GM23248 (cell line): ENCODE measurements around the gene FAM9A. TPM values are rescaled to one million over a fixed set of nuclear protein-coding genes. Genes with fewer than 3 reads are reported as not detected.

ENCODE experiments used
- DNase-seq: peaks from one replicate; pipeline ENCODE4 v3.0.0-alpha.2; 2015
- H2AFZ ChIP-seq: fragments of 200-600 bp; sonication (generic); 2 replicates; pipeline ENCODE4 v1.6.1; 2016; ENCODE audit warnings: antibody characterized with exemption
- H3F3A ChIP-seq: fragments of 200-600 bp; sonication (generic); 2 replicates; pipeline ENCODE4 v1.6.1; 2016; ENCODE audit warnings: mild to moderate bottlenecking, antibody characterized with exemption, mixed run types; ENCODE audit not compliant: insufficient read depth
- H3K27ac ChIP-seq: fragments of 200-600 bp; sonication (generic); 2 replicates; pipeline ENCODE4 v1.5.1; 2016; ENCODE audit warnings: mild to moderate bottlenecking
- H3K27me3 ChIP-seq: fragments of 200-600 bp; sonication (generic); replicated peaks from 2 replicates; pipeline ENCODE4 v1.6.1; 2016; ENCODE audit warnings: mild to moderate bottlenecking; ENCODE audit not compliant: insufficient read depth
- H3K36me3 ChIP-seq: fragments of 200-600 bp; sonication (generic); 2 replicates; pipeline ENCODE4 v1.6.1; 2016; ENCODE audit warnings: low read depth, mild to moderate bottlenecking
- H3K4me1 ChIP-seq: fragments of 200-600 bp; sonication (generic); 2 replicates; pipeline ENCODE4 v1.6.1; 2016; ENCODE audit warnings: mild to moderate bottlenecking; ENCODE audit not compliant: insufficient read depth
- H3K4me2 ChIP-seq: fragments of 200-600 bp; sonication (generic); one replicate; pipeline ENCODE4 v1.6.1; 2016; ENCODE audit warnings: mild to moderate bottlenecking; ENCODE audit not compliant: unreplicated experiment
- H3K4me3 ChIP-seq: fragments of 200-600 bp; sonication (generic); 2 replicates; pipeline ENCODE4 v1.5.1; 2016; ENCODE audit warnings: mild to moderate bottlenecking
- H3K79me2 ChIP-seq: fragments of 200-600 bp; sonication (generic); 2 replicates; pipeline ENCODE4 v1.6.1; 2016; ENCODE audit warnings: mild to moderate bottlenecking; ENCODE audit not compliant: insufficient read depth
- H3K9ac ChIP-seq: fragments of 200-600 bp; sonication (generic); 2 replicates; pipeline ENCODE4 v1.6.1; 2016; ENCODE audit warnings: mild to moderate bottlenecking
- H3K9me2 ChIP-seq: fragments of 200-600 bp; sonication (generic); 2 replicates; pipeline ENCODE4 v1.6.1; 2016; ENCODE audit warnings: mixed run types, mild to moderate bottlenecking, moderate library complexity; ENCODE audit not compliant: insufficient read depth
- H3K9me3 ChIP-seq: fragments of 200-600 bp; sonication (generic); one replicate; pipeline ENCODE4 v1.6.1; 2017; ENCODE audit warnings: low read depth
- H4K20me1 ChIP-seq: fragments of 200-600 bp; sonication (generic); 2 replicates; pipeline ENCODE4 v1.6.0; 2016; ENCODE audit not compliant: insufficient read depth
- EZH2 ChIP-seq: fragments of 200-600 bp; sonication (generic); IDR thresholded peaks from 2 replicates; pipeline ENCODE4 v1.6.1; 2018; ENCODE audit warnings: antibody characterized with exemption, mild to moderate bottlenecking; ENCODE audit not compliant: insufficient read depth, poor library complexity, severe bottlenecking
- EZH2phosphoT487 ChIP-seq: fragments of 200-600 bp; sonication (generic); IDR thresholded peaks from 2 replicates; pipeline ENCODE4 v1.6.1; 2018; ENCODE audit warnings: antibody characterized with exemption, moderate library complexity, mild to moderate bottlenecking, low read depth; ENCODE audit not compliant: insufficient read depth
- WGBS, 2 experiments: methylation state at CpG; one replicate each; pipeline ENCODE4 v1.1.6; 2015 to 2017; ENCODE audit warnings: low lambda C conversion rate in 2 of 2, low coverage in 1 of 2; ENCODE audit errors: missing lambda C conversion rate in 2 of 2; 5-methylcytosine and 5-hydroxymethylcytosine counted together
- in situ Hi-C: fragments of 300-500 bp; cut with MboI; formaldehyde crosslinking; loops from 2 replicates; pipeline ENCODE4 v1.15.0; 2020
- polyA plus RNA-seq: library from polyadenylated mRNA; unstranded; fragments of >200 nt; fragmentation: Nextera tagmentation; extraction: Ambion mirVana; gene quantifications from 2 replicates; pipeline ENCODE4 v1.2.1, GENCODE V29; 2016
- total RNA-seq: library from RNA; depleted of rRNA; stranded (reverse); fragments of >200 nt; shearing (Covaris generic); gene quantifications from 2 replicates; pipeline ENCODE4 v1.2.3, GENCODE V29; 2014

The FAM9A gene
- total and polyA plus RNA-seq, 2 experiments from 2014 or later, result not detected

GRCh38 chrX:8848441-8848840 lies 47.3 kb upstream of the FAM9A start:
- H3F3A ChIP-seq, result no peaks in the 10 kb centered on the region; the same call in 1 of the 2 replicates
- peaks cover 28% of the 10 kb centered on the region for H3K4me1 ChIP-seq
- H3K9me3 ChIP-seq, result no peaks in the 10 kb centered on the region
- no peak for DNase-seq
- no peaks in the 10 kb centered on the region for H3K36me3 ChIP-seq
- TF ChIP-seq EZH2 (no peak), EZH2phosphoT487 (no peak)
- H4K20me1 ChIP-seq, result no peaks in the 10 kb centered on the region
- H3K9me2 ChIP-seq, result no peaks in the 10 kb centered on the region
- no peak overlapping the region for H3K4me3 ChIP-seq
- H3K27ac ChIP-seq, result no peak overlapping the region
- WGBS, 2 experiments, result 66 to 72% methylated on average over 3 of the region's 3 CpGs
- no peak overlapping the region for H2AFZ ChIP-seq
- no peak overlapping the region for H3K9ac ChIP-seq
- H3K4me2 ChIP-seq, result peak overlapping the region; percentile 53
- no peaks in the 10 kb centered on the region for H3K79me2 ChIP-seq
- in situ Hi-C loops, result no loop called here
- no peaks in the 10 kb centered on the region for H3K27me3 ChIP-seq

- no peaks in the 10 kb centered on the region for H3K79me2 ChIP-seq
- no peak overlapping the region for H3K4me3 ChIP-seq
- no peak overlapping the region for H3K27ac ChIP-seq
- no peaks in the 10 kb centered on the region for H3K9me2 ChIP-seq
- H3K9ac ChIP-seq, result no peak overlapping the region
- no peaks in the 10 kb centered on the region for H3K9me3 ChIP-seq
- in situ Hi-C loops, result no loop called here
- H3K36me3 ChIP-seq, result no peaks in the 10 kb centered on the region
- 6 to 50% methylated on average over 1 of the region's 1 CpG for WGBS, 2 experiments
- DNase-seq, result peak; percentile 18
- H2AFZ ChIP-seq, result no peak overlapping the region
- H3K27me3 ChIP-seq, result no peaks in the 10 kb centered on the region
- TF ChIP-seq EZH2phosphoT487 (no peak), EZH2 (no peak)
- no peaks in the 10 kb centered on the region for H4K20me1 ChIP-seq
- no peaks in the 10 kb centered on the region; the same call in 1 of the 2 replicates for H3F3A ChIP-seq
- H3K4me1 ChIP-seq, result peaks cover 28% of the 10 kb centered on the region
- no peak overlapping the region for H3K4me2 ChIP-seq
Measured at GRCh38 chrX:8847360-8847759, 46.2 kb upstream of the FAM9A start.

- Histone ChIP-seq H4K20me1 (no peaks in the 10 kb centered on the region), H2AFZ (no peak overlapping the region), H3K27me3 (no peaks in the 10 kb centered on the region), H3K9me2 (no peaks in the 10 kb centered on the region), H3K4me1 (peaks cover 28% of the 10 kb centered on the region), H3K79me2 (no peaks in the 10 kb centered on the region), H3K36me3 (no peaks in the 10 kb centered on the region), H3K9ac (no peak overlapping the region), H3K4me2 (no peak overlapping the region), H3K27ac (no peak overlapping the region), H3K9me3 (no peaks in the 10 kb centered on the region), H3K4me3 (no peak overlapping the region), H3F3A (no peaks in the 10 kb centered on the region; the same call in 1 of the 2 replicates)
- no peak for DNase-seq
- TF ChIP-seq EZH2, result no peak
- TF ChIP-seq EZH2phosphoT487, result no peak
- in situ Hi-C loops, result no loop called here
- WGBS, 2 experiments, result 68% methylated on average over 5 of the region's 5 CpGs
Measured at GRCh38 chrX:8846266-8846665, 45.1 kb upstream of the FAM9A start.

GRCh38 chrX:8845469-8845868 lies 44.3 kb upstream of the FAM9A start:
- no peak overlapping the region for H2AFZ ChIP-seq
- no peak for DNase-seq
- 94 to 96% methylated on average over 10 of the region's 10 CpGs for WGBS, 2 experiments
- H3K4me1 ChIP-seq, result peaks cover 28% of the 10 kb centered on the region
- no peaks in the 10 kb centered on the region for H3K27me3 ChIP-seq
- no peak overlapping the region for H3K4me2 ChIP-seq
- H4K20me1 ChIP-seq, result no peaks in the 10 kb centered on the region
- no peak overlapping the region for H3K4me3 ChIP-seq
- no peaks in the 10 kb centered on the region for H3K9me3 ChIP-seq
- H3K9ac ChIP-seq, result no peak overlapping the region
- H3K27ac ChIP-seq, result no peak overlapping the region
- H3K36me3 ChIP-seq, result no peaks in the 10 kb centered on the region
- no peaks in the 10 kb centered on the region for H3K9me2 ChIP-seq
- no peaks in the 10 kb centered on the region; the same call in 1 of the 2 replicates for H3F3A ChIP-seq
- in situ Hi-C loops, result no loop called here
- no peak for TF ChIP-seq EZH2phosphoT487
- TF ChIP-seq EZH2, result no peak
- no peaks in the 10 kb centered on the region for H3K79me2 ChIP-seq

GRCh38 chrX:8845060-8845459 lies 43.9 kb upstream of the FAM9A start:
- H2AFZ ChIP-seq, result no peak overlapping the region
- H4K20me1 ChIP-seq, result no peaks in the 10 kb centered on the region
- H3K79me2 ChIP-seq, result no peaks in the 10 kb centered on the region
- 46 to 67% methylated on average over 8 to 11 of the region's 11 CpGs for WGBS, 2 experiments
- no peak for TF ChIP-seq EZH2phosphoT487
- TF ChIP-seq EZH2, result no peak
- no peak overlapping the region for H3K27ac ChIP-seq
- H3F3A ChIP-seq, result no peaks in the 10 kb centered on the region; the same call in 1 of the 2 replicates
- in situ Hi-C loops, result no loop called here
- no peak overlapping the region for H3K9ac ChIP-seq
- peaks cover 28% of the 10 kb centered on the region for H3K4me1 ChIP-seq
- H3K36me3 ChIP-seq, result no peaks in the 10 kb centered on the region
- no peaks in the 10 kb centered on the region for H3K27me3 ChIP-seq
- H3K9me3 ChIP-seq, result no peaks in the 10 kb centered on the region
- peak; percentile 77 for DNase-seq
- no peak overlapping the region for H3K4me2 ChIP-seq
- no peak overlapping the region for H3K4me3 ChIP-seq
- H3K9me2 ChIP-seq, result no peaks in the 10 kb centered on the region
